PC-3 (cell line): ENCODE results near the gene PTGES3.

Source experiments
- EZH2 ChIP-seq: fragments of 300-600 bp; sonication (generic); IDR thresholded peaks from one replicate; pipeline ENCODE4 v1.6.1; 2017; ENCODE audit warnings: antibody characterized with exemption, mild to moderate bottlenecking, low read length; ENCODE audit not compliant: unreplicated experiment
- EZH2phosphoT487 ChIP-seq: fragments of 300-600 bp; sonication (generic); IDR thresholded peaks from 2 replicates; pipeline ENCODE4 v1.6.1; 2018; ENCODE audit warnings: mild to moderate bottlenecking, antibody characterized with exemption, low read length, borderline replicate concordance
- TF ChIP-seq, protein P1 (sequence below): fragments of 300-600 bp; sonication (generic); conservative IDR thresholded peaks from 2 replicates; pipeline ENCODE4 v1.5.1; 2017; ENCODE audit warnings: antibody characterized with exemption, low read depth, mild to moderate bottlenecking, low read length

DNA sequence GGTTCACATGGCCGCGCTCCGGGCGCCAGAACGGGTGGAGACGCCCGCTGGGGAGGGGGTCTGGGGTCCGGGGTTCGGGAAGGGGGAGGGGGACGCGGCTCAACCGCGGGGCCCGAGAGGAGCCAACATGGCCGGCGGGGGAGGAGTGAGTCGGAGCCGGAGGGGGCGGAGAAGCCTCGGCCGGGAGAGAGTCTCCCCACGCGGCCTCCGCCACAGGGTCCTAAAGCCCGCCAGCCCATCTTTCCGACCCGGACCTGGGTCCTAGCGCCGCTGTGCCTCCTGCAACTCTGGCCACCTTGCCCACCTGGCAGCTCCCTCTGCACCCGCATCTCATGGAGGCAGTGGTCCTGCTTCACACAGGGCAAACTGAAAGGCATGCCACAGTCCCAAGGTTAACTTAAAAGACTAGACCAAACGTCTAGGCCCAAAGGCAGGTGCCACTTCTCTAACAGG lies 57.9 kb downstream of the PTGES3 start, which contains the start of gene BAZ2A:
- TF ChIP-seq, protein P1, sequence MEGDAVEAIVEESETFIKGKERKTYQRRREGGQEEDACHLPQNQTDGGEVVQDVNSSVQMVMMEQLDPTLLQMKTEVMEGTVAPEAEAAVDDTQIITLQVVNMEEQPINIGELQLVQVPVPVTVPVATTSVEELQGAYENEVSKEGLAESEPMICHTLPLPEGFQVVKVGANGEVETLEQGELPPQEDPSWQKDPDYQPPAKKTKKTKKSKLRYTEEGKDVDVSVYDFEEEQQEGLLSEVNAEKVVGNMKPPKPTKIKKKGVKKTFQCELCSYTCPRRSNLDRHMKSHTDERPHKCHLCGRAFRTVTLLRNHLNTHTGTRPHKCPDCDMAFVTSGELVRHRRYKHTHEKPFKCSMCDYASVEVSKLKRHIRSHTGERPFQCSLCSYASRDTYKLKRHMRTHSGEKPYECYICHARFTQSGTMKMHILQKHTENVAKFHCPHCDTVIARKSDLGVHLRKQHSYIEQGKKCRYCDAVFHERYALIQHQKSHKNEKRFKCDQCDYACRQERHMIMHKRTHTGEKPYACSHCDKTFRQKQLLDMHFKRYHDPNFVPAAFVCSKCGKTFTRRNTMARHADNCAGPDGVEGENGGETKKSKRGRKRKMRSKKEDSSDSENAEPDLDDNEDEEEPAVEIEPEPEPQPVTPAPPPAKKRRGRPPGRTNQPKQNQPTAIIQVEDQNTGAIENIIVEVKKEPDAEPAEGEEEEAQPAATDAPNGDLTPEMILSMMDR: no peak
- TF ChIP-seq EZH2: no peak
- TF ChIP-seq EZH2phosphoT487: no peak
